Activated CD8-positive, alpha-beta T cell treated with anti-CD3 and anti-CD28 coated beads for 36 hours (primary cell): ENCODE data around the gene FDXACB1. TPM values are rescaled to one million over a fixed set of nuclear protein-coding genes. Genes with fewer than 3 reads are reported as not detected.

Experiments used
- ATAC-seq: fragments of 200-7000 bp; cut with Tn5 transposase; one replicate; pipeline ENCODE4 v1.10.0; 2021; ENCODE audit warnings: mild to moderate bottlenecking, moderate library complexity
- CTCF ChIA-PET: fragments of 350-600 bp; sonication (Branson Sonifier 250); formaldehyde crosslinking; loops from one replicate; lab custom pipeline; 2021; ENCODE audit warnings: antibody characterized with exemption; lab: Charles Lee
- POLR2A ChIA-PET: fragments of 350-600 bp; sonication (Branson Sonifier 250); formaldehyde crosslinking; loops from one replicate; lab custom pipeline; 2021; ENCODE audit warnings: antibody characterized with exemption; lab: Charles Lee
- DNase-seq: peaks from one replicate; pipeline ENCODE4 v3.0.0-alpha.2; 2020
- H3K27ac Mint-ChIP-seq: one replicate; pipeline ENCODE4 v1.8.0; 2021; ENCODE audit warnings: mild to moderate bottlenecking, mixed read lengths
- H3K27me3 Mint-ChIP-seq: one replicate; pipeline ENCODE4 v1.8.0; 2021; ENCODE audit warnings: mixed read lengths
- H3K36me3 Mint-ChIP-seq: one replicate; pipeline ENCODE4 v1.8.0; 2021; ENCODE audit warnings: low read depth, mixed read lengths
- H3K4me1 Mint-ChIP-seq: one replicate; pipeline ENCODE4 v1.8.0; 2021; ENCODE audit warnings: low read depth, mixed read lengths
- H3K4me3 Mint-ChIP-seq: one replicate; pipeline ENCODE4 v1.8.0; 2021; ENCODE audit warnings: mild to moderate bottlenecking, moderate library complexity, mixed read lengths
- H3K9me3 Mint-ChIP-seq: one replicate; pipeline ENCODE4 v1.8.0; 2021; ENCODE audit warnings: mixed read lengths
- intact Hi-C: fragments of 100-400 bp; cut with micrococcal nuclease; formaldehyde crosslinking; loops from one replicate; pipeline ENCODE4 v1.10.0; 2022
- total RNA-seq, 2 experiments: library from RNA; stranded (reverse); gene quantifications; one replicate each; pipeline ENCODE4 v1.2.3, GENCODE V29; 2021
- TF ChIP-seq, protein P1 (sequence below): fragments of 200-600 bp; IDR thresholded peaks from one replicate; pipeline ENCODE4 v1.8.0; 2022; ENCODE audit warnings: antibody characterized with exemption, mild to moderate bottlenecking

Gene FDXACB1
- total RNA-seq, 2 experiments from 2014 or later = 6.9 to 7.1 TPM

DNA sequence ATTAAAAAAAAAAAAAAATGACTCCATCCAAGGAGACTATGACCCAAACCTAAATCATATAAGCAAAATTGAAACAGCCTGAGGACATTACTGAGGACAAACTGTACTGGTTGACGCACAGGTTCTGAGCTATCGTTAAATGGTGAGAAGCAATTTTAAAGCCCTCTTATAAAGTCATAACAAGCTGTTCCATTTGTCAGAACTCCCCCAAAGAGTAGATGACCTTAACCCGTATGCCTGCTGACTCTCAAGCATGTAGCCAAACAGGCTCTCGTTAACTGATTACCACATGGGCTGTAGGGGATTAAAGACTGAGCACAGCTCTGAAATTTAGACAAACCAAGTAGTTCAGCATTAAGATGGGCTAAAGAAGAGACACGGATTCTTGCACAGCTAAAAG is 30.4 kb upstream of the FDXACB1 start:
- H3K4me1 Mint-ChIP-seq = no peaks in the 10 kb centered on the region
- no peak for ATAC-seq
- intact Hi-C loops = no loop called here
- H3K27me3 Mint-ChIP-seq = peaks cover 27% of the 10 kb centered on the region
- CTCF ChIA-PET = interaction anchor here (0.6 to 1.1 kb wide), 3 partner anchors 22 to 89 kb away, joined by 3 read pairs; no protein-coding TSS in a partner anchor
- H3K27ac Mint-ChIP-seq = no peak overlapping the region
- POLR2A ChIA-PET = no interaction called here
- peaks cover 2% of the 10 kb centered on the region for H3K36me3 Mint-ChIP-seq
- H3K9me3 Mint-ChIP-seq = peaks cover 2% of the 10 kb centered on the region
- TF ChIP-seq, protein P1, sequence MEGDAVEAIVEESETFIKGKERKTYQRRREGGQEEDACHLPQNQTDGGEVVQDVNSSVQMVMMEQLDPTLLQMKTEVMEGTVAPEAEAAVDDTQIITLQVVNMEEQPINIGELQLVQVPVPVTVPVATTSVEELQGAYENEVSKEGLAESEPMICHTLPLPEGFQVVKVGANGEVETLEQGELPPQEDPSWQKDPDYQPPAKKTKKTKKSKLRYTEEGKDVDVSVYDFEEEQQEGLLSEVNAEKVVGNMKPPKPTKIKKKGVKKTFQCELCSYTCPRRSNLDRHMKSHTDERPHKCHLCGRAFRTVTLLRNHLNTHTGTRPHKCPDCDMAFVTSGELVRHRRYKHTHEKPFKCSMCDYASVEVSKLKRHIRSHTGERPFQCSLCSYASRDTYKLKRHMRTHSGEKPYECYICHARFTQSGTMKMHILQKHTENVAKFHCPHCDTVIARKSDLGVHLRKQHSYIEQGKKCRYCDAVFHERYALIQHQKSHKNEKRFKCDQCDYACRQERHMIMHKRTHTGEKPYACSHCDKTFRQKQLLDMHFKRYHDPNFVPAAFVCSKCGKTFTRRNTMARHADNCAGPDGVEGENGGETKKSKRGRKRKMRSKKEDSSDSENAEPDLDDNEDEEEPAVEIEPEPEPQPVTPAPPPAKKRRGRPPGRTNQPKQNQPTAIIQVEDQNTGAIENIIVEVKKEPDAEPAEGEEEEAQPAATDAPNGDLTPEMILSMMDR = no peak
- no peak overlapping the region for H3K4me3 Mint-ChIP-seq
- DNase-seq = no peak

DNA sequence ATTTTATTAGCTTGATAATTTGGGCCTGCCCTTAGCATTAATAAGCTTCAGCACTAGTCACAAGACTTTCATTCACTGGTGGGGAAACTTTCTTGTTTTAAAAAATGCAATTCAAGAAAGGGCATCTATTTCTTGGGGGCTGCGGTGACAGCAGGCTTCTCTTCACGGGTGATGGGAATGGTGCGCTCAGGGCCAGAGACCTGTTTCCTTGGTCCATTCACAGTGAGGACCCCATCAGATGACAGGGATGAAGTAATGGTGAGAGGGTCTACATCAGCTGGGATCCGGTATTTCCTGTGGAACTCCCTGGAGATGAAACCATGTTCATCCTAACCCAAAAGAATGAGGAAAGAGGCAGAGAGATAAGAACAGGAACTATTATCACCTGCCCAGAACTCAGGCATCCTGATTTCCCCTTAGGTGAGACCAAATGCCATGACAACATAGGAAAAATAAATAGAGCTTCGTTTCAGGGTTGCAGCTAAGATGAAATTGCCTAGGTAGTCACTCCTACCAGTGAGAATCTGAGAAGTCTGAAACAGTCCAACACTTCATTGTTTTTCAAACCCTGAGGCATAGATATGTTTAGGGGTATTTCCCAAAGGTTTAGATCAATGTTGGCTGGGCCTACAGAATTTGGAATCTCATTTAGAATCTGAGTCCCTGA is 29.8 kb upstream of the FDXACB1 start:
- Mint-ChIP-seq H3K4me1 (no peaks in the 10 kb centered on the region), H3K9me3 (peaks cover 2% of the 10 kb centered on the region), H3K4me3 (no peak overlapping the region), H3K36me3 (peaks cover 2% of the 10 kb centered on the region), H3K27ac (no peak overlapping the region), H3K27me3 (peaks cover 23% of the 10 kb centered on the region)
- TF ChIP-seq, protein P1 = no peak
- DNase-seq = no peak
- intact Hi-C loops = no loop called here
- ChIA-PET CTCF (interaction anchor here (0.6 kb wide), 1 partner anchor 90 kb away, joined by 3 read pairs; no protein-coding TSS in a partner anchor), POLR2A (no interaction called here)
- ATAC-seq = no peak

DNA sequence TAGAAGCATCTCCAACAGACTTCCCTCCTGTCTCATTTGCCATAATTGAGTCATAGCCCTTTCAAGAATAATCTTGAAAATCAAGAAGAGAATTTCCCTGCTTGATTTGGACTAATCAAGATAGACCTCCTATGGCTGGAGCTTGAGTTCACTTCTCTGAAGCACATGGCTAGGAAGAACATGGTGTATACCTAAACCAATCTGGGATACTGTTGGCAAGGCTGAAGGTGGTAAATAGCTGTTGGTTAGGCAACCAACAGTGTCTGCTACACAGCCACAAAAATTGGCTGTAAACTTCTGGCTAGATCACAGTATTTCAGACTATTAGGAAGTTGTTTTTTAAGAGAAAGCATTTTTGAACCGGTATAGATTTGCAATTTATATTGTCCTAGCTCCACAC is 27.7 kb upstream of the FDXACB1 start:
- CTCF ChIA-PET = interaction anchor here (1.0 kb wide), 1 partner anchor 21 kb away, joined by 3 read pairs; no protein-coding TSS in a partner anchor
- H3K27ac Mint-ChIP-seq = no peak overlapping the region
- H3K27me3 Mint-ChIP-seq = peaks cover 15% of the 10 kb centered on the region
- POLR2A ChIA-PET = no interaction called here
- H3K36me3 Mint-ChIP-seq = peaks cover 2% of the 10 kb centered on the region
- TF ChIP-seq, protein P1 = no peak
- peaks cover 2% of the 10 kb centered on the region for H3K9me3 Mint-ChIP-seq
- DNase-seq (no peak), ATAC-seq (no peak)
- intact Hi-C loops = no loop called here
- H3K4me3 Mint-ChIP-seq = no peak overlapping the region
- no peaks in the 10 kb centered on the region for H3K4me1 Mint-ChIP-seq

DNA sequence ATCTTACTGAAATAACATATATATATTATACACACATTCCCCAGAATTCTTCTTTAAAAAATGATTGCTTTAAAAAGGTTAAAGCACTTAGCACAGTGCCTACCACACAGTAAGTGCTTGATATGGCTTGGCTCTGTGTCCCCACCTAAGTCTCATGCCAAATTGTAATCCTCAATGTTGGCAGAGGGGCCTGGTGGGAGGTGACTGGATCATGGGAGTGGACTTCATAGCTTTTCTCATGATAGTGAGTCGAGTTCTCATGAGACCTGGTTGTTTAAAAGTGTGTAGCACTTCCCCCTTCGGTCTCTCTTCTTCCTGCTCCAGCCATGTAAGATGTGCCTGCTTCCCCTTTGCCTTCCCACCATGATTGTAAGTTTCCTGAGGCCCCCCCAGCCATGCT is 26.4 kb upstream of the FDXACB1 start:
- no peak for ATAC-seq
- DNase-seq = no peak
- TF ChIP-seq, protein P1 = no peak
- Mint-ChIP-seq H3K4me3 (no peak overlapping the region), H3K27ac (no peak overlapping the region), H3K27me3 (peaks cover 6% of the 10 kb centered on the region), H3K9me3 (peaks cover 2% of the 10 kb centered on the region), H3K36me3 (peaks cover 2% of the 10 kb centered on the region), H3K4me1 (no peaks in the 10 kb centered on the region)
- CTCF ChIA-PET = no interaction called here
- POLR2A ChIA-PET = no interaction called here
- intact Hi-C loops = no loop called here

DNA sequence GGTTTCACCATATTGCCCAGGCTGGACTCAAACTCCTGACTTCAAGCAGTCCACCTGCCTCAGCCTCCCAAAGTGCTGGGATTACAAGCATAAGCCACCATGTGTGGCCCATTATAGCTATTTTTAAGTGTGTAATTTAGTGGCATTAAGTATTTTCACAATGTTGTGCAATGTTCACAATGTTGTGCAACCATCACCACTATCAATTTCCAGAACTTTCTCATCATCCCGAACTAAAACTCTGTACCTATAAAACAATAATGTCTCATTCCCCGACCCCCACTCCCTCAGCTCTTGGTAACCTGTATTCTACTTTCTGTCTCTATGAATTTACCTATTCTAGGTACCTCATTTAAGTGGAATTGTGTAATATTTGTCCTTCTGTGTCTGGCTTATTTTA is 7.9 kb upstream of the FDXACB1 start:
- peaks cover 4% of the 10 kb centered on the region for H3K36me3 Mint-ChIP-seq
- DNase-seq (no peak), ATAC-seq (no peak)
- intact Hi-C loops = no loop called here
- H3K27me3 Mint-ChIP-seq = no peaks in the 10 kb centered on the region
- POLR2A ChIA-PET = interaction anchor here (0.8 kb wide), 1 partner anchor 23 kb away, joined by 3 read pairs; no protein-coding TSS in a partner anchor
- H3K4me3 Mint-ChIP-seq = no peak overlapping the region
- H3K9me3 Mint-ChIP-seq = no peaks in the 10 kb centered on the region
- CTCF ChIA-PET = interaction anchor here (1.3 kb wide), 1 partner anchor 45 kb away, joined by 3 read pairs; no protein-coding TSS in a partner anchor
- no peak overlapping the region for H3K27ac Mint-ChIP-seq
- no peaks in the 10 kb centered on the region for H3K4me1 Mint-ChIP-seq
- TF ChIP-seq, protein P1 = no peak
